Measurements from ENCODE around the gene RBMS3. TPM values are rescaled to one million over a fixed set of nuclear protein-coding genes. Genes with fewer than 3 reads are reported as not detected.

The RBMS3 gene
- total and polyA plus RNA-seq, 2 donors (not counting 1 experiment from before 2014, with no cell fraction given), result 26.9 to 68.4 TPM

DNA sequence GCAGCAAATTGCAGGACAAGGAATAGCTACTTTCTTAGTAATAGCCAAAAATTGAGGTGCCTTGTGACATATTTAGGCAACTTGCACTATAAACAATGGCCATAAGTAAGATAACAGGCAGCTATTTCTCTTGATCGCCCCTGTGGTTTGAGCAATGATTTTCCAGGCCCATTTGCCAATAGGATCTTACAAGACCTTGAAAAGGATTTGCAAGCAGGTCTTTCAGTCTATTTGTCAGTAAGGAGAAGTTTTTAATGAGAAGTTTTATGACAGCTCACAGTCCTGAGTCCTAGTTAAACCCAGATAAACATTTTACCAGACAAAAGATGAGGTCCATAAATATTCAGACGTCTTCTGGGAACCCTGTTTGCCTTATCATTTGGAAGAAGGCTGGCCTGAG is 645.5 kb downstream of the RBMS3 start:
- no peaks in the 10 kb centered on the region for H3K79me2 ChIP-seq (ENCODE audit: control insufficient read depth, insufficient read depth, low read length)
- H4K20me1 ChIP-seq (ENCODE audit: control insufficient read depth, extremely low read depth, insufficient read depth, low read length), result no peaks in the 10 kb centered on the region
- no peak overlapping the region for H3K4me2 ChIP-seq (ENCODE audit: extremely low read depth, insufficient read depth, low read length)
- H3K4me1 ChIP-seq (ENCODE audit: control insufficient read depth, extremely low read depth, insufficient read depth, low read length), result no peaks in the 10 kb centered on the region
- H2AFZ ChIP-seq (ENCODE audit: low read length), result no peak overlapping the region
- H3K4me3 ChIP-seq (replicated peaks in 1 of 4; ENCODE audit: control extremely low read depth in 1 of 4, insufficient read depth in 1 of 4, low read depth in 3 of 4, low read length in 4 of 4), result no peak overlapping the region
- H3K27ac ChIP-seq (ENCODE audit: insufficient read depth, low read length), result no peak overlapping the region
- no peaks in the 10 kb centered on the region for H3K36me3 ChIP-seq (ENCODE audit: control insufficient read depth, insufficient read depth, low read length)
- no peak overlapping the region for H3K9ac ChIP-seq (ENCODE audit: insufficient read depth, low read length)
- TF ChIP-seq, protein P1, sequence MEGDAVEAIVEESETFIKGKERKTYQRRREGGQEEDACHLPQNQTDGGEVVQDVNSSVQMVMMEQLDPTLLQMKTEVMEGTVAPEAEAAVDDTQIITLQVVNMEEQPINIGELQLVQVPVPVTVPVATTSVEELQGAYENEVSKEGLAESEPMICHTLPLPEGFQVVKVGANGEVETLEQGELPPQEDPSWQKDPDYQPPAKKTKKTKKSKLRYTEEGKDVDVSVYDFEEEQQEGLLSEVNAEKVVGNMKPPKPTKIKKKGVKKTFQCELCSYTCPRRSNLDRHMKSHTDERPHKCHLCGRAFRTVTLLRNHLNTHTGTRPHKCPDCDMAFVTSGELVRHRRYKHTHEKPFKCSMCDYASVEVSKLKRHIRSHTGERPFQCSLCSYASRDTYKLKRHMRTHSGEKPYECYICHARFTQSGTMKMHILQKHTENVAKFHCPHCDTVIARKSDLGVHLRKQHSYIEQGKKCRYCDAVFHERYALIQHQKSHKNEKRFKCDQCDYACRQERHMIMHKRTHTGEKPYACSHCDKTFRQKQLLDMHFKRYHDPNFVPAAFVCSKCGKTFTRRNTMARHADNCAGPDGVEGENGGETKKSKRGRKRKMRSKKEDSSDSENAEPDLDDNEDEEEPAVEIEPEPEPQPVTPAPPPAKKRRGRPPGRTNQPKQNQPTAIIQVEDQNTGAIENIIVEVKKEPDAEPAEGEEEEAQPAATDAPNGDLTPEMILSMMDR (conservative IDR thresholded peaks at IDR 0.05 in 1 of 2, IDR thresholded peaks at IDR 0.05 in 1 of 2; ENCODE audit: low read depth in 1 of 2, low read length in 2 of 2), result no peak
- no peak for TF ChIP-seq EZH2 (IDR thresholded peaks at IDR 0.05; ENCODE audit: low read length, missing control alignments)
- H3K27me3 ChIP-seq (ENCODE audit: control insufficient read depth, insufficient read depth, low read length), result no peaks in the 10 kb centered on the region
- H3K9me3 ChIP-seq (ENCODE audit: control insufficient read depth, insufficient read depth, low read depth, low read length), result no peaks in the 10 kb centered on the region
- peak in 1 of 2 donors; percentile 17 for DNase-seq (ENCODE audit: low read depth in 2 of 2)

DNA sequence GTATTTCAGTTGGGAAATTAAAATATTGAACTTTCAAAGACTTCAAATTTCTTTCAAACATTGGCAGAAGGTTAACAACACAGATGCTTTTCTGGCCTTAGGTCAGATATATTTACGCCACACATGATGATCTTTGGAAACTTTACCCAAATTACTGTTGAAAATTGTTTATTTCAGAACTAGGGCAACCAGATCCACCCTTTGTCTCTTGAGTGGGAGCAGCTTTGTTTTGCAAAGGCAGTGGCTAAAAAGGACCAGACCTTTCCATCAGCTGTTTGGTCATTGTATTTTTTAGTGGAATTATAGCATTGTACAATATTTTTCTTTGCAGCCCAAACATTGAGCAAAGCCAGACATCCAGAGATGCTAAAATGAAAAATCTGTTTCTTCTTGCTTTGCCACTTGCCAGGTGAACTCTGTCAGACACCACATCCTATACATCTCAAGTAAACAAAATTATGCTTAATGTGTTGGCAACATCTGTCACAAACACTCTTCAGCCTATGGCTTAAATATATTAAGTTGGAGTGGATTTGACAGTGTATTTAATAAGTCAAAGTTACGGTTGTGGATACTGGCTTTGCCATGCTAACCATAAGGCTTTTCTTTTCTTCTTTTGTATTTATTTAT is 651.9 kb downstream of the RBMS3 start:
- Histone ChIP-seq H3K27ac (ENCODE audit: insufficient read depth, low read length) (no peak overlapping the region), H3K4me2 (ENCODE audit: extremely low read depth, insufficient read depth, low read length) (no peak overlapping the region), H3K9ac (ENCODE audit: insufficient read depth, low read length) (no peak overlapping the region), H2AFZ (ENCODE audit: low read length) (no peak overlapping the region), H3K9me3 (ENCODE audit: control insufficient read depth, insufficient read depth, low read depth, low read length) (no peaks in the 10 kb centered on the region), H3K79me2 (ENCODE audit: control insufficient read depth, insufficient read depth, low read length) (no peaks in the 10 kb centered on the region), H3K27me3 (ENCODE audit: control insufficient read depth, insufficient read depth, low read length) (no peaks in the 10 kb centered on the region), H3K4me3 (replicated peaks in 1 of 4; ENCODE audit: control extremely low read depth in 1 of 4, insufficient read depth in 1 of 4, low read depth in 3 of 4, low read length in 4 of 4) (no peak overlapping the region), H3K36me3 (ENCODE audit: control insufficient read depth, insufficient read depth, low read length) (no peaks in the 10 kb centered on the region), H4K20me1 (ENCODE audit: control insufficient read depth, extremely low read depth, insufficient read depth, low read length) (no peaks in the 10 kb centered on the region), H3K4me1 (ENCODE audit: control insufficient read depth, extremely low read depth, insufficient read depth, low read length) (no peaks in the 10 kb centered on the region)
- TF ChIP-seq, protein P1 (conservative IDR thresholded peaks at IDR 0.05 in 1 of 2, IDR thresholded peaks at IDR 0.05 in 1 of 2; ENCODE audit: low read depth in 1 of 2, low read length in 2 of 2), result no peak
- no peak for TF ChIP-seq EZH2 (IDR thresholded peaks at IDR 0.05; ENCODE audit: low read length, missing control alignments)
- peak in 1 of 2 donors; percentile 38 for DNase-seq (ENCODE audit: low read depth in 2 of 2)

DNA sequence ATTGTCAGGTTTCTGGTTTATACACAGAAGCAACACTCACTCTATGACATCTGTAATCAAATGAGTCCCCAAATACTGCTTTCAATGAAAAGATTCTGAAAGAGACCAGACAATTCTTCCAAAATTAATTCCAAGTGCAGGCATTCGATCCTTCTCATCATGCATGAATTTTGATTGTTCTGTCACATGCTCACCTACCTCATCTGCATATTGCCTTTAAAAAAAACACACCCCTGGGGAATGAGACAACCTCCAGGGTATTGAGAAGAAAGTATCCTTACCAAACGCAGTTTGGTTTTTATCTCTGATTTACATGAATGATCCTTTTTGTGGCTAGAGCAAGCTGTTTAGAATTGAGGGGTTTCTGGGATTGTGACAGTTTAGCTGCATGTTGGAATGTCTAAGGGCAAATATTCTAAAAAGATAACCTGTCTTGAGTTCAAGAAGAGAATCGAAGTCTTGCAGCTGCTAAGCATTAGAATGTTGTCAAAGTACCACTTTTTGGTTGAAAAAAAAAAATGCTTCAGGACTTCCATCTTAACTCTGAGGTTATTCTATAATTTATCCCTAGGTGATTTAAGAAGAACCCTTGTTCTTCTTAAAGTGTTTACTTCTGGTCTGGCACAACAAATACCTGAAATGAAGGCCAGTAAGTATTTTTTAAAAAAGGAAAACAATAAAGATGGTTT is 653.1 kb downstream of the RBMS3 start:
- Histone ChIP-seq H3K27ac (ENCODE audit: insufficient read depth, low read length) (no peak overlapping the region), H3K36me3 (ENCODE audit: control insufficient read depth, insufficient read depth, low read length) (no peaks in the 10 kb centered on the region), H3K4me2 (ENCODE audit: extremely low read depth, insufficient read depth, low read length) (no peak overlapping the region), H3K27me3 (ENCODE audit: control insufficient read depth, insufficient read depth, low read length) (no peaks in the 10 kb centered on the region), H3K4me1 (ENCODE audit: control insufficient read depth, extremely low read depth, insufficient read depth, low read length) (no peaks in the 10 kb centered on the region), H3K9ac (ENCODE audit: insufficient read depth, low read length) (no peak overlapping the region), H3K9me3 (ENCODE audit: control insufficient read depth, insufficient read depth, low read depth, low read length) (no peaks in the 10 kb centered on the region), H3K4me3 (replicated peaks in 1 of 4; ENCODE audit: control extremely low read depth in 1 of 4, insufficient read depth in 1 of 4, low read depth in 3 of 4, low read length in 4 of 4) (no peak overlapping the region), H4K20me1 (ENCODE audit: control insufficient read depth, extremely low read depth, insufficient read depth, low read length) (no peaks in the 10 kb centered on the region), H3K79me2 (ENCODE audit: control insufficient read depth, insufficient read depth, low read length) (no peaks in the 10 kb centered on the region), H2AFZ (ENCODE audit: low read length) (no peak overlapping the region)
- DNase-seq (ENCODE audit: low read depth in 2 of 2), result no peak
- TF ChIP-seq EZH2 (IDR thresholded peaks at IDR 0.05; ENCODE audit: low read length, missing control alignments), result no peak
- TF ChIP-seq, protein P1 (conservative IDR thresholded peaks at IDR 0.05 in 1 of 2, IDR thresholded peaks at IDR 0.05 in 1 of 2; ENCODE audit: low read depth in 1 of 2, low read length in 2 of 2), result no peak
